Stimulated activated naive CD8-positive, alpha-beta T cell treated with anti-CD3 and anti-CD28 coated beads, Interleukin-15, Interleukin-2, amounts not matched to agents 100 U/mL and 50 U/mL, for 24 hours (primary cell): ENCODE results near the gene RPUSD4.

Experiments used
- ATAC-seq: fragments of 150-1000 bp; cut with Tn5 transposase; one replicate; pipeline ENCODE4 v1.10.0; 2021
- DNase-seq: peaks from one replicate; pipeline ENCODE4 v3.0.0; 2021

The RPUSD4 gene

DNA sequence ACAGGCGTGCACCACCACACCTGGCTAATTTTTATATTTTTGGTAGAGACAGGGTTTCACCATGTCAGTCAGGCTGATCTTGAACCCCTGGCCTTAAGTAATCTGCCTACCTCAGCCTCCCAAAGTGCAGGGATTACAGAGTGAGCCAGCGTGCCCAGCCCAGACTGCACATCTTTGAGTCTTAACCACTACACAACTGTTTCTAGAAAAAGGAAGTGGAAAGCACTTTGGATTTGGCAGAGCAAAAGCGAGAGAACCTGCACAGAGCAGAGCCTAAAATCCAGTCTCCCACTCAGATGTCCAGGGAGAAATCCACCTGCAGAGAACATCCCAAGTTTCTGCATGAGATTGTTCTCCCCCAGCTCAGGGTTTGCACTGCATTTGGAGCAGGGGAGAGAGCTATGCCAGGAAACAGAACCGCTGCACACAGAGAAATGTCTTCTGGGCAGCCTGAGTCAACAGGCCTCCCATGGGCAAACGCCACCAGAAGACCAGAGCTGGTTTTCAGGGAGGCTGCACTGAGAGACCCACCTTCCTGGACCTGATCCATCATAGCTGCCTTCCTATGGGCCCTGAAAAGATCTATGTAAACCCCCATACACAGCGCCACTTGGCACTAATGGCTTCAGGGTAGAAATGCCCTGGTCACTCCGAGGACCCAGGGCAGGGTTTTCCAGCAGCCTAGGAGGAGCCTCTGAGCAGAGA is 54.0 kb downstream of the RPUSD4 start:
- DNase-seq = no peak
- no peak for ATAC-seq

- no peak for DNase-seq
- ATAC-seq = no peak
These were observed 54.6 kb downstream of the RPUSD4 start for GRCh38 chr11:126156814-126157213.

- DNase-seq (no peak), ATAC-seq (no peak)
These were observed 55.9 kb downstream of the RPUSD4 start for GRCh38 chr11:126155402-126156187.

GRCh38 chr11:126154691-126155090 is 56.8 kb downstream of the RPUSD4 start:
- ATAC-seq (no peak), DNase-seq (no peak)

DNA sequence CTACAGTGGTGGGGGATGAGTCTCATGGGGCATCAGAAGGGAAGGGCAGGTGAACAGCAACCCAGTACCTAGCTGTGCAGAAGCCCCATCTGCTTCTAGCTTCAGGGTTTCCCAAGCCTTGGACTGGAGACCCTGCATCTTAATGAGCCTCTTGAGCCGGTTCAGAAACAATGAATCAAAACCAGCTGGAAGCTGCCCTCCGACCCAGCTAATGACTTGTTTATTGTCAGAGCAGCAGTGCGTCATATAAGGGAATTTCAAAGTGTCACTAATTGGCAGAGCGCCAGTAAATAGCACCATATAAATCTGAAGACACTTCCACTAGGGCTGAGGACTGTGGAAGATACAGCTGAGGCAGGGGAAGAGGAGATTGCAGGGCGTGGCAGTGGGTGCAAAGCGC is 57.5 kb downstream of the RPUSD4 start:
- DNase-seq = no peak
- ATAC-seq = no peak

DNA sequence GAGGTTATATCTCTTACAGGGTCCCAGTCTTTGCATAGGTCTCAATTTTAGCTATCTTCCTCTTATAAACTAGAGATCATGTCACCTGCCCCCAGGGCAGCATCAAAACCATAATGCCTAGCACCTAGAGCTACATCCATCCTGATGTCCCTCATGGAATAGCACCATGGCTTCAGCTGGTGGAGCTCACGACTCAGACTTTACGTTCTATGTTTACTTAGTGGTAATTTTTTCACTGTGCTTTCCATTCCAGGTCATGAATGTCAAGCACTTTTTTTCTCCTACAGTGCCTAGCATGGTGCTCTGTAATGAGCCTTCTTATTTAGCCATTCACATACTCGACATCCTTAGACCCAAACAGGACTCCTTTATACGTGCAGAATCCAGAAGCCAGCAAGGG is 58.4 kb downstream of the RPUSD4 start:
- DNase-seq = no peak
- no peak for ATAC-seq

DNA sequence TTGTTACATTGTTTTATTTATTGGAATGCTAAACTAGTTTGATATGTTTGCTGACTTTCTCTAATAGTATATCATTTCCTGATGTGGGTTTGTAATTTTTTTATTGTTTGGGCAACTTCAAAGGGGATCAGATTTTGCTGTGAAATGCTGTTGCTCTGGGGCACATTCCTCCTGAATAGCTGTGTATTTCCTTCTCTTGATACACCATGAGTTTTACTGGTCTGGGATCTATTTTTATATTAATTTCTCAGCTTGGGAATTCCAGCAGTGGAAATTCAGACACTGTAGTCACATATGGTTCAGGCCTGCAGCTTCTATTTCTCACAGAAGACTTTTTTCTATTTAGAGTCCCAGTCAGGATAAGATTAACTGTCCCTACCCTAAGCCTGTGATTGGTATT is 58.9 kb downstream of the RPUSD4 start:
- no peak for ATAC-seq
- DNase-seq = no peak

GRCh38 chr11:126152152-126152551 is 59.3 kb downstream of the RPUSD4 start:
- ATAC-seq (no peak), DNase-seq (no peak)
